DND-41 (cell line): ENCODE measurements around the gene DYRK1B.
"Not testable (repeated sequence)": the region's sequence is repeated elsewhere in the genome, so short reads cannot be mapped to it uniquely, and the experiment has no call there.

Source experiments
- ATAC-seq: fragments of 200-7000 bp; cut with Tn5 transposase; 3 replicates; pipeline ENCODE4 v1.9.1; 2021; ENCODE audit warnings: low read depth; ENCODE audit not compliant: insufficient read depth
- DNase-seq: peaks from one replicate; pipeline ENCODE4 v3.0.0-alpha.2; 2020
- H2AFZ ChIP-seq: 2 replicates; pipeline ENCODE4 v1.6.0; 2012; ENCODE audit warnings: low read depth, low read length
- H3K27ac ChIP-seq: 2 replicates; pipeline ENCODE4 v1.5.1; 2012; ENCODE audit warnings: low read length, inconsistent platforms
- H3K27me3 ChIP-seq: fragments of 200-600 bp; sonication (generic); 2 replicates; pipeline ENCODE4 v1.6.0; 2012; ENCODE audit warnings: low read length, mild to moderate bottlenecking, inconsistent platforms; ENCODE audit not compliant: insufficient read depth, poor library complexity
- H3K36me3 ChIP-seq: 2 replicates; pipeline ENCODE4 v1.5.1; 2012; ENCODE audit warnings: low read length, inconsistent platforms; ENCODE audit not compliant: insufficient read depth
- H3K4me1 ChIP-seq: 2 replicates; pipeline ENCODE4 v1.5.1; 2012; ENCODE audit warnings: mild to moderate bottlenecking, low read length; ENCODE audit not compliant: insufficient read depth
- H3K4me2 ChIP-seq: 2 replicates; pipeline ENCODE4 v1.6.0; 2012; ENCODE audit warnings: mild to moderate bottlenecking, moderate library complexity, low read length, inconsistent platforms; ENCODE audit not compliant: insufficient read depth
- H3K4me3 ChIP-seq, 2 experiments: fragments of 200-600 bp in 1 of 2; shearing (Covaris generic) in 1 of 2; 2 replicates each; pipeline ENCODE4 v1.5.1; 2012 to 2016; ENCODE audit warnings: inconsistent platforms in 2 of 2, low read length in 2 of 2, mild to moderate bottlenecking in 2 of 2, low read depth in 1 of 2, moderate library complexity in 1 of 2
- H3K79me2 ChIP-seq: 2 replicates; pipeline ENCODE4 v1.6.0; 2012; ENCODE audit warnings: low read length, inconsistent platforms; ENCODE audit not compliant: insufficient read depth
- H3K9ac ChIP-seq: 2 replicates; pipeline ENCODE4 v1.6.0; 2012; ENCODE audit warnings: low read depth, mild to moderate bottlenecking, inconsistent platforms, low read length, moderate library complexity
- H3K9me3 ChIP-seq: 2 replicates; pipeline ENCODE4 v1.5.1; 2012; ENCODE audit warnings: low read length, moderate library complexity, mild to moderate bottlenecking, inconsistent platforms; ENCODE audit not compliant: insufficient read depth, severe bottlenecking
- H4K20me1 ChIP-seq: 2 replicates; pipeline ENCODE4 v1.6.0; 2012; ENCODE audit warnings: low read length; ENCODE audit not compliant: insufficient read depth
- EZH2 ChIP-seq: IDR thresholded peaks from 3 replicates; pipeline ENCODE4 v1.6.1; 2012; ENCODE audit warnings: borderline replicate concordance, low read depth, mild to moderate bottlenecking, moderate library complexity, low read length, inconsistent platforms; ENCODE audit not compliant: severe bottlenecking
- TF ChIP-seq, protein P1 (sequence below): IDR thresholded peaks from 2 replicates; pipeline ENCODE4 v1.5.1; 2012; ENCODE audit warnings: borderline replicate concordance, low read length, moderate library complexity, mild to moderate bottlenecking; ENCODE audit not compliant: poor library complexity, severe bottlenecking; ENCODE audit errors: extremely low read depth

DYRK1B gene

DNA sequence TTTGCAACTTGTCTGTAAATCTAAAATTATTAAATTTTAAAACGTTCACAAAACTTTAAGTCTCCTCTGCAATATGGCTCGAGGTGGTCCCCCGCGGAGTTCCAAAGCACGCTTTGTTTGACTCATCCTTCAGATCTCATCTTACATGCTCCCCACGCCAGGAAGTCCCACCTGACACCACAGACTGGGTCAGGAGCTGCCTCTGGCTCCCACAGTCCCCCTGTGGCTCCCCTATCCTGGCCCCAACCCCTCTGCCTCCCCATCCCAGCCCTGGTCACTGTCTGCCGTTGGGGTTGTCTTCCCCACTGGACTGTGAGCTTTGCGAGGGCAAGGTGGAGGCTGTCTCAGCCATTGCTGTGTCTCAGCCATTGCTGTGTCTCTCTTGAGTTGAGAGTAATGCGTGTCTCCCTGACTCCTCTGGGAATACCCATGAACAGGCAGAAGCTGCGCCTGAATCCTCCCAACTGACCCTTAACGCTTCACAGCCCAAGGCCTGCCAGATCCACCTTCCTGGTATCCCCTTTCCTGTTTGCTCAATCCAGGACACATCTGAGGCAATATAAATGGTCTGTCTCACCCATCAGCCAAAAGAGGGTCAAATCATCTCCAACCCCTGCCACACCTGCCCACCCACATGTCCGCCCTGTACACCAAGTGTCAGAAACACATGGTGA, 15.9 kb downstream of the DYRK1B start:
- H3K9me3 ChIP-seq, result no peaks in the 10 kb centered on the region
- H3K79me2 ChIP-seq, result no peaks in the 10 kb centered on the region
- no peaks in the 10 kb centered on the region for H3K36me3 ChIP-seq
- no peak overlapping the region for H3K4me3 ChIP-seq
- H3K27ac ChIP-seq, result no peak overlapping the region
- TF ChIP-seq EZH2, result no peak
- TF ChIP-seq, protein P1, sequence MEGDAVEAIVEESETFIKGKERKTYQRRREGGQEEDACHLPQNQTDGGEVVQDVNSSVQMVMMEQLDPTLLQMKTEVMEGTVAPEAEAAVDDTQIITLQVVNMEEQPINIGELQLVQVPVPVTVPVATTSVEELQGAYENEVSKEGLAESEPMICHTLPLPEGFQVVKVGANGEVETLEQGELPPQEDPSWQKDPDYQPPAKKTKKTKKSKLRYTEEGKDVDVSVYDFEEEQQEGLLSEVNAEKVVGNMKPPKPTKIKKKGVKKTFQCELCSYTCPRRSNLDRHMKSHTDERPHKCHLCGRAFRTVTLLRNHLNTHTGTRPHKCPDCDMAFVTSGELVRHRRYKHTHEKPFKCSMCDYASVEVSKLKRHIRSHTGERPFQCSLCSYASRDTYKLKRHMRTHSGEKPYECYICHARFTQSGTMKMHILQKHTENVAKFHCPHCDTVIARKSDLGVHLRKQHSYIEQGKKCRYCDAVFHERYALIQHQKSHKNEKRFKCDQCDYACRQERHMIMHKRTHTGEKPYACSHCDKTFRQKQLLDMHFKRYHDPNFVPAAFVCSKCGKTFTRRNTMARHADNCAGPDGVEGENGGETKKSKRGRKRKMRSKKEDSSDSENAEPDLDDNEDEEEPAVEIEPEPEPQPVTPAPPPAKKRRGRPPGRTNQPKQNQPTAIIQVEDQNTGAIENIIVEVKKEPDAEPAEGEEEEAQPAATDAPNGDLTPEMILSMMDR, result no peak
- H3K9ac ChIP-seq, result no peak overlapping the region
- H2AFZ ChIP-seq, result no peak overlapping the region
- no peak overlapping the region for H3K4me2 ChIP-seq
- no peaks in the 10 kb centered on the region for H4K20me1 ChIP-seq
- DNase-seq, result no peak
- no peaks in the 10 kb centered on the region; the same call in 1 of the 2 replicates for H3K4me1 ChIP-seq
- H3K27me3 ChIP-seq, result no peaks in the 10 kb centered on the region
- no peak for ATAC-seq

DNA sequence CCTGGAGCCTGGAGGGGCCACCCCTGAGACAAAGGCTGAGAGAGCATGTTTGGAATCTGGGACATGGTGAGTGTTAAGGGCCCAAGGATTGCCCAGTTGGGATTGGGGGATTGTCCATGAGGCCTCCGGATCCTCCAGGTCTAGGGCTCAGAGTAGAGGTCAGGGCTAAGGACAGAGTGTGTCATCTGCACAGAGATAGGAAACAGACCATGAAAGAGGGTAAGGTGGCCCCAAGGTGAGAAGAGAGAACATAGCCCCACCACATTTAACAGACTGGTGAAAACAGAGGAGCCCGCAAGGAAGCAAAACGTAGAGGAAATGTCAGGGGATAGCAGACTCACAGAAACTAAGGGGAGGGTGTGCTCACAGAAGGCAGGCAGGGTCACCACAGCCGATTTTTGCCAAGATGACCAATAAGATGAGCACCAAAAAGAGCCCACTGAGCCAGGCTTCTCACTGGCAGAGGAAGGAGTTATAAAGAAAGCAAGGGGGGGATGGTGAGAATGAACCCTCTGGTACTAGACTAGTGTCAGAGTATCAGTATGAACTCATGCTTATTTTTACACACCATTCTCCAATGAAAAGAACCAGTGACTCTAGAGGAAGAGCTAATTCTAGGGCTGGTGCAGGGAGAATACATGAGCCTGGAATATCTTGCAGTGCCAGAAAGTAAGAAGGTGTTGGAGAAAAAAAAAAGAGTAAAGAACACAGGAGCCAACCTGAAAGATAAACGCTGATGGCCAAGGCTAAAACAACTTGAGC, 17.5 kb downstream of the DYRK1B start:
- Histone ChIP-seq H3K9ac (no peak overlapping the region), H3K36me3 (no peaks in the 10 kb centered on the region), H3K27me3 (no peaks in the 10 kb centered on the region), H3K9me3 (no peaks in the 10 kb centered on the region), H3K27ac (no peak overlapping the region), H4K20me1 (no peaks in the 10 kb centered on the region), H3K4me1 (no peaks in the 10 kb centered on the region), H3K4me2 (no peak overlapping the region), H3K79me2 (no peaks in the 10 kb centered on the region), H3K4me3 (no peak overlapping the region), H2AFZ (no peak overlapping the region)
- DNase-seq (no peak), ATAC-seq (no peak)
- TF ChIP-seq, protein P1, result no peak
- TF ChIP-seq EZH2, result no peak

DNA sequence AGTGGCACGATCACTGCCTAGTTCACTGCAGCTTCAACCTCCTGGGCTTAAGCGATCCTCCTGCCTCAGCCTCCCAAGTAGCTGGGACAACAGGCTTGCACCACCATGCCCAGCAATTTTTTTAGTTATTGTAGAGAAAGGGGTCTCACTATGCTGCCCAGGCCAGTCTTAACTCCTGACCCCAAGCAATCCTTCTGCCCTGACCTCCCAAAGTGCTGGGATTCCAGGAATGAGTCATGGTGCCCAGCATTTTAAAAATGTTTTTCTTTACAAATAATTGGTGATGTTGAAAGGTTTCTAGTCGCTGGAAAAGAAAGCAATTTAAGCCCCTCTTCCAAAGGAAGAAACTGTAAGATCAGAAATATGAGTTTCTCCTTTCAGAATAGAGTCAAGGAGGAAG, 19.4 kb downstream of the DYRK1B start:
- Histone ChIP-seq H3K4me3 (no peak overlapping the region), H3K27ac (no peak overlapping the region), H3K9me3 (no peaks in the 10 kb centered on the region), H3K4me2 (no peak overlapping the region), H3K4me1 (no peaks in the 10 kb centered on the region), H2AFZ (no peak overlapping the region), H3K79me2 (no peaks in the 10 kb centered on the region), H3K9ac (no peak overlapping the region), H3K36me3 (no peaks in the 10 kb centered on the region), H3K27me3 (no peaks in the 10 kb centered on the region), H4K20me1 (no peaks in the 10 kb centered on the region)
- DNase-seq, result no peak
- ATAC-seq, result no peak
- TF ChIP-seq, protein P1, result no peak
- no peak for TF ChIP-seq EZH2

DNA sequence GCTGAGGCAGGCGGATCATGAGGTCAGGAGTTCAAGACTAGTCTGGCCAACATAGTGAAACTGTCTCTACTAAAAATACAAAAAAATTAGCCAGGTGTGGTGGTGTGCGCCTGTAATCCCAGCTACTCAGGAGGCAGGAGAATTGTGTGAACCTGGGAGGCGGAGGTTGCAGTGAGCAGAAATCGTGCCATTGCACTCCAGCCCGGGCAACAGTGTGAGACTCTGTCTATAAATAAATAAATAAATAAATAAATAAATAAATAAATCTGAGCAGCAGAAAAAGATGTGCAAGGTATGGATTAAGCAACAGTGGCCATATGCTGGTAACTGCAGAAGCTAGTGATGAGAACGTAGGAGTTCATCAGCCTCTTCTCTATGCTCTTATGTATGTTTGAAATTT, 19.9 kb downstream of the DYRK1B start:
- not testable (repeated sequence) for DNase-seq, H3K4me3 ChIP-seq, H3K9ac ChIP-seq, ATAC-seq, H3K27ac ChIP-seq, H3K79me2 ChIP-seq, H3K9me3 ChIP-seq, H3K36me3 ChIP-seq, H3K27me3 ChIP-seq, H2AFZ ChIP-seq, H3K4me2 ChIP-seq, H4K20me1 ChIP-seq, H3K4me1 ChIP-seq
